Endothelial cell of umbilical vein (primary cell): Measurements from ENCODE around the gene KCNJ18.
"Not testable (repeated sequence)": the region's sequence is repeated elsewhere in the genome, so short reads cannot be mapped to it uniquely, and the experiment has no call there.

ENCODE experiments used
- EZH2 ChIP-seq: IDR thresholded peaks from 2 replicates; pipeline ENCODE4 v1.6.1; 2012; ENCODE audit warnings: borderline replicate concordance, low read depth, mild to moderate bottlenecking, moderate library complexity, low read length, inconsistent platforms; ENCODE audit not compliant: severe bottlenecking
- MAX ChIP-seq: IDR thresholded peaks from 2 replicates; pipeline ENCODE4 v1.6.1; 2011; ENCODE audit not compliant: insufficient read depth, insufficient read length
- POLR2A ChIP-seq: IDR thresholded peaks from 2 replicates; pipeline ENCODE4 v1.6.1; 2012; ENCODE audit warnings: low read depth, mild to moderate bottlenecking, control low read depth, low read length
- POLR2AphosphoS5 ChIP-seq: IDR thresholded peaks from 2 replicates; pipeline ENCODE4 v1.6.1; 2012; ENCODE audit warnings: low read depth, mild to moderate bottlenecking, control low read depth, low read length, moderate library complexity; ENCODE audit not compliant: insufficient read depth

GRCh38 chr17:21683897-21684296 lies 8.4 kb upstream of the KCNJ18 start:
- not testable (repeated sequence) for TF ChIP-seq POLR2A, EZH2, POLR2AphosphoS5, MAX
